ENCODE results near the gene RBBP5. TPM values are rescaled to one million over a fixed set of nuclear protein-coding genes. Genes with fewer than 3 reads are reported as not detected.

RBBP5 gene
- total RNA-seq, 2 donors from 2014 or later = 5.6 to 9.3 TPM

DNA sequence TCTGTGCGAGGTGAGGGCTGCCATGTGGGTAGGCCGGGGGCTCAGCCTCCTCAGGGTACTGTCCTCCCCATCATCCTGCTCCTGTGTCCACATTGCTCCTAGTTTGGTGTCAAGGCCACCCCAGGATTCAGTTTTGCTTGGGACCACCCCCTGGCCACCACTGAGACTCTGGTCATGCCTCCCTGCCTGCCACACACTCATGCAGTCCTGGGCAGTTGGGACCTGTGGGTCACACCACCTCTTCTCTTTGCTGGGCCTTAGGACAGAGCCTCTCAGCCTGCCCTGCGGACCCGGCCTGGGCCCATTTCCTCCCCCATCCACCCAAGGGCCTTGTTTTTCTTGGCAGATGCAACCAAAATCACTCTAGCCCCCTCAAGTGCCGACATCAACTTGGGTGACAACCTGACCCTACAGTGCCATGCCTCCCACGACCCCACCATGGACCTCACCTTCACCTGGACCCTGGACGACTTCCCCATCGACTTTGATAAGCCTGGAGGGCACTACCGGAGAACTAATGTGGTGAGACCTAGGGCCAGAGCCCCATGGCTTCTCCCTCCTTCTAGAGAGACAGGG is 56.9 kb downstream of the RBBP5 start:
- Histone ChIP-seq H3K9me3 (no peaks in the 10 kb centered on the region), H3K27me3 (no peaks in the 10 kb centered on the region), H3K27ac (no peak overlapping the region), H3K36me3 (replicated peaks in 1 of 2; ENCODE audit: insufficient read depth in 1 of 2, low read depth in 2 of 2) (no peaks in the 10 kb centered on the region), H3K4me1 (peaks cover 11% of the 10 kb centered on the region), H3K4me3 (no peak overlapping the region)
- no peak for ATAC-seq
- TF ChIP-seq, protein P1, sequence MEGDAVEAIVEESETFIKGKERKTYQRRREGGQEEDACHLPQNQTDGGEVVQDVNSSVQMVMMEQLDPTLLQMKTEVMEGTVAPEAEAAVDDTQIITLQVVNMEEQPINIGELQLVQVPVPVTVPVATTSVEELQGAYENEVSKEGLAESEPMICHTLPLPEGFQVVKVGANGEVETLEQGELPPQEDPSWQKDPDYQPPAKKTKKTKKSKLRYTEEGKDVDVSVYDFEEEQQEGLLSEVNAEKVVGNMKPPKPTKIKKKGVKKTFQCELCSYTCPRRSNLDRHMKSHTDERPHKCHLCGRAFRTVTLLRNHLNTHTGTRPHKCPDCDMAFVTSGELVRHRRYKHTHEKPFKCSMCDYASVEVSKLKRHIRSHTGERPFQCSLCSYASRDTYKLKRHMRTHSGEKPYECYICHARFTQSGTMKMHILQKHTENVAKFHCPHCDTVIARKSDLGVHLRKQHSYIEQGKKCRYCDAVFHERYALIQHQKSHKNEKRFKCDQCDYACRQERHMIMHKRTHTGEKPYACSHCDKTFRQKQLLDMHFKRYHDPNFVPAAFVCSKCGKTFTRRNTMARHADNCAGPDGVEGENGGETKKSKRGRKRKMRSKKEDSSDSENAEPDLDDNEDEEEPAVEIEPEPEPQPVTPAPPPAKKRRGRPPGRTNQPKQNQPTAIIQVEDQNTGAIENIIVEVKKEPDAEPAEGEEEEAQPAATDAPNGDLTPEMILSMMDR (IDR thresholded peaks at IDR 0.05) = no peak
- no peak for TF ChIP-seq POLR2A (IDR thresholded peaks at IDR 0.05)
- intact Hi-C loops (cut with DNase I) = no loop called here
- DNase-seq = no peak
- 77 to 81% methylated on average over 8 to 9 of the region's 9 CpGs for WGBS, 2 donors

DNA sequence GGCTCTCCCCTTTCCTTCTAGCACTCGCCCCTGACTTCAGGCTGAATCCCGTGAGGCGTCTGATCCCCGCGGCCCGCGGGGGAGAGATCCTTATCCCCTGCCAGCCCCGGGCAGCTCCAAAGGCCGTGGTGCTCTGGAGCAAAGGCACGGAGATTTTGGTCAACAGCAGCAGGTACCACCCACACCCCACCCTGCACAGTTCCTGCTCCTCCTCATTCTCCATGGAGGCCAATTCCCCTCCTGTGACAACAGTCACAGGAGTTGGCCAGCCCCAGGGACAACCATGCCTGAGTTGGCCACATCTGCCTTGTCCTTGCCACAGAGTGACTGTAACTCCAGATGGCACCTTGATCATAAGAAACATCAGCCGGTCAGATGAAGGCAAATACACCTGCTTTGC is 57.5 kb downstream of the RBBP5 start:
- no peaks in the 10 kb centered on the region for H3K27me3 ChIP-seq
- H3K4me1 ChIP-seq = peaks cover 11% of the 10 kb centered on the region
- H3K36me3 ChIP-seq (replicated peaks in 1 of 2; ENCODE audit: insufficient read depth in 1 of 2, low read depth in 2 of 2) = no peaks in the 10 kb centered on the region
- no peak overlapping the region for H3K27ac ChIP-seq
- H3K4me3 ChIP-seq = no peak overlapping the region
- no peaks in the 10 kb centered on the region for H3K9me3 ChIP-seq
- ATAC-seq = no peak
- TF ChIP-seq, protein P1 (IDR thresholded peaks at IDR 0.05) = no peak
- TF ChIP-seq POLR2A (IDR thresholded peaks at IDR 0.05) = no peak
- no peak for DNase-seq
- intact Hi-C loops (cut with DNase I) = no loop called here
- WGBS, 2 donors = 83 to 84% methylated on average over 11 of the region's 11 CpGs

DNA sequence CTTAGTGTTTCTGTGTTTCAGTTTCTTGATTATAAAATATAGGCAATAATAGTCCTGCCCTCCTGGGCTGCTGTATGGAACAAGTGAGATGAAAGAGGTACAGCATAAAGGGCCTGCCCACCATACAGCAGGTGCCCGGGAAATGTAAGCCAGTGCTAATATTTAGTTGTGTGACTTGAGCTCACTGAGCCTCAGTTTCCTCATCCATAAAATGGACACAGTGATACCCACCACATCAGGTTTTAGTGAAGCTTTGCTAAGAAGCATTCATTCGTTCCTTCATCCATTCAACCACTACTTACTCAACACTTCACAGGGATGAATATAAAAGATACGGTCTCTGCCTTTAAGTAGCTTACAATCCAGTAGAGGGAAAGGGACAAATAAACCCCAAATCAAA is 58.9 kb downstream of the RBBP5 start:
- TF ChIP-seq POLR2A (IDR thresholded peaks at IDR 0.05) = no peak
- TF ChIP-seq, protein P1 (IDR thresholded peaks at IDR 0.05) = no peak
- intact Hi-C loops (cut with DNase I) = no loop called here
- no peaks in the 10 kb centered on the region for H3K9me3 ChIP-seq
- no peaks in the 10 kb centered on the region for H3K36me3 ChIP-seq (replicated peaks in 1 of 2; ENCODE audit: insufficient read depth in 1 of 2, low read depth in 2 of 2)
- 84 to 85% methylated on average over 3 of the region's 3 CpGs for WGBS, 2 donors
- no peak for ATAC-seq
- no peak overlapping the region for H3K27ac ChIP-seq
- no peak overlapping the region for H3K4me3 ChIP-seq
- no peak for DNase-seq
- no peaks in the 10 kb centered on the region for H3K27me3 ChIP-seq
- H3K4me1 ChIP-seq = peaks cover 6% of the 10 kb centered on the region

DNA sequence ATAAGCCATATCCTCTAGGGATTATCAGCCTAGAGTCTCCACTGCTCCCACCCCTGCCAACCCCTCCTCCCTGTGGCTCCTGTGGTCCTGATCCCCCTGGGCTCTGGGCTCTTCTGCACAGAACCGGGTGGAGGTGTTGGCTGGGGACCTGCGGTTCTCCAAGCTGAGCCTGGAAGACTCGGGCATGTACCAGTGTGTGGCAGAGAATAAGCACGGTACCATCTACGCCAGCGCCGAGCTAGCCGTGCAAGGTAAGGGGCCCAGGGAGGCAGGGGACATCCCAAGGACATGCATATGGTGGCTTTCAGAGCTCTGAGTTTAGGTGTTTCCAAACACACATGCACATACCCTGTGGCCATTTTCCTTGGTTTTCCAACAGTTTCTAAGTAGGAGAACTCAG is 59.5 kb downstream of the RBBP5 start:
- intact Hi-C loops (cut with DNase I) = no loop called here
- no peak for DNase-seq
- 77 to 84% methylated on average over 8 of the region's 8 CpGs for WGBS, 2 donors
- no peaks in the 10 kb centered on the region for H3K27me3 ChIP-seq
- no peaks in the 10 kb centered on the region for H3K9me3 ChIP-seq
- H3K4me3 ChIP-seq = no peak overlapping the region
- no peak overlapping the region for H3K27ac ChIP-seq
- TF ChIP-seq POLR2A (IDR thresholded peaks at IDR 0.05) = no peak
- TF ChIP-seq, protein P1 (IDR thresholded peaks at IDR 0.05) = no peak
- no peaks in the 10 kb centered on the region for H3K36me3 ChIP-seq (replicated peaks in 1 of 2; ENCODE audit: insufficient read depth in 1 of 2, low read depth in 2 of 2)
- ATAC-seq = no peak
- H3K4me1 ChIP-seq = peaks cover 6% of the 10 kb centered on the region

DNA sequence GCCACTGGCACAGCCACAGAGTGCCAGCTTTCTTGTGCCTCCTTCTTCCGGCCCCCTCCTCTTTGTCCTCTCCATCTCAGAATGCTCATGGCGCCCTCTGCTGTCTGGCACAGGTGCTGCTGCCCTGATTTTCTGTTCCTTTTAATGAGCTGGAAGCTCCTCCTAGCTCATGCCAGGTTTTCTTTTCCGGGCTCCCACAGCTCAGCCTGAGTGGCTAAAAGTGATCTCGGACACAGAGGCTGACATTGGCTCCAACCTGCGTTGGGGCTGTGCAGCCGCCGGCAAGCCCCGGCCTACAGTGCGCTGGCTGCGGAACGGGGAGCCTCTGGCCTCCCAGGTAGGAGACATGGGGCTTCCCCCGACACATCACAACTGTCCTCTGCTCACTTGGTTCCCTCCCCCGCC is 60.1 kb downstream of the RBBP5 start:
- ATAC-seq (peak; percentile 79), DNase-seq (peak; percentile 78 to 86 (median 83))
- TF ChIP-seq POLR2A (IDR thresholded peaks at IDR 0.05) = no peak
- TF ChIP-seq, protein P1 (IDR thresholded peaks at IDR 0.05) = peak; percentile 74 to 94 (median 86)
- Histone ChIP-seq H3K4me1 (peaks cover 6% of the 10 kb centered on the region), H3K27me3 (no peaks in the 10 kb centered on the region), H3K9me3 (no peaks in the 10 kb centered on the region), H3K27ac (no peak overlapping the region), H3K36me3 (replicated peaks in 1 of 2; ENCODE audit: insufficient read depth in 1 of 2, low read depth in 2 of 2) (no peaks in the 10 kb centered on the region), H3K4me3 (no peak overlapping the region)
- 6 to 28% methylated on average over 3 to 13 of the region's 13 CpGs for WGBS, 2 donors
- intact Hi-C loops (cut with DNase I) = no loop called here
